ENCODE measurements around the gene RIMOC1.
A peak's percentile ranks its signal among the peaks of the same experiment; 100 is the strongest.
"Not testable (repeated sequence)": the region's sequence is repeated elsewhere in the genome, so short reads cannot be mapped to it uniquely, and the experiment has no call there.

Gene RIMOC1

DNA sequence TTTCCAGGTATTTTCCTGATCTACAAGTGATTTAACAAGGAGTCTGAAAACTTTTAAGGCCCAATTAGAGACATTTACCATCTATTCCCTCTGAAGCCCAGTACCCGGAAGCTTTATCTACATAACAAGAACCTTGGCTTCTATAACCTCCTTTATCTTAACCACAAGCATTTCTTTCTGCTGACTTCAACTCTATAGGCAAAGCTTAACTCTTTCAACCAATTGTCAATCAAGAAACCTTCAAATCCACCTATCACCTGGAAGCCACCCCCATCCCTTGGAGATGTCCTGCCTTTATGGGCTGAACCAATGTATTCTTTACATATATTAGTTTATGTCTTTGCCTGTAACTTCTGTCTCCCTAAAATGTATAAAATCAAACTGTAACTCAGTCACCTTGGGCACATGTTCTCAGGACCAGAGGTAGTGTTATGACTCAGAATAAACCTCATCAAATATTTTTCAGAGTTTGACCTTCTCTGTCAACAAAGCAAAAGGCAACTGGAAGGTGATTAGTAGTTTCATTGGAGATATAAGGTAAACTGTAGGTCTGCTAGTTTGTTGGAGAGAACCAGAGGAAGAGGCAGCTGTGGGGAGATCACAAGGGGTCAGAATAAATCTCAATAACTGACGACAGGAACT lies 13.0 kb upstream of the RIMOC1 start:
- no peak for DNase-seq

DNA sequence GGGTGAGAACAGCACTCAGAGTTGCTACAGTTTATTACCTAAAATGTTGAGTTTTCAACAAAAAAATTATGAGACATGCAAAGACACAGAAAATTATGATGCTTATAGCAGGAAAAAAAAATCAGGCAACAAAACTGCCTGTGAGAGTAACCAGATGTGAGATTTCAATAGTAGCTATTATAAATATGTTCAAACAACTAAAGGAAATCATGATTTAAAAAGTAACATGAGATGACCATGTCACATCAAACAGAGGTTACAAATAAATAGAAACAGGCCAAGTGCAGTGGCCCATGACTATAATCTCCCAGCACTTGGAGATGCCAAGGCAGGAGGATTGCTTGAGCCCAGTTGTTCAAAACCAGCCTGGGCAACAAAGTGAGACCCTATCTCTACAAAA lies 12.1 kb upstream of the RIMOC1 start:
- no peak for DNase-seq

DNA sequence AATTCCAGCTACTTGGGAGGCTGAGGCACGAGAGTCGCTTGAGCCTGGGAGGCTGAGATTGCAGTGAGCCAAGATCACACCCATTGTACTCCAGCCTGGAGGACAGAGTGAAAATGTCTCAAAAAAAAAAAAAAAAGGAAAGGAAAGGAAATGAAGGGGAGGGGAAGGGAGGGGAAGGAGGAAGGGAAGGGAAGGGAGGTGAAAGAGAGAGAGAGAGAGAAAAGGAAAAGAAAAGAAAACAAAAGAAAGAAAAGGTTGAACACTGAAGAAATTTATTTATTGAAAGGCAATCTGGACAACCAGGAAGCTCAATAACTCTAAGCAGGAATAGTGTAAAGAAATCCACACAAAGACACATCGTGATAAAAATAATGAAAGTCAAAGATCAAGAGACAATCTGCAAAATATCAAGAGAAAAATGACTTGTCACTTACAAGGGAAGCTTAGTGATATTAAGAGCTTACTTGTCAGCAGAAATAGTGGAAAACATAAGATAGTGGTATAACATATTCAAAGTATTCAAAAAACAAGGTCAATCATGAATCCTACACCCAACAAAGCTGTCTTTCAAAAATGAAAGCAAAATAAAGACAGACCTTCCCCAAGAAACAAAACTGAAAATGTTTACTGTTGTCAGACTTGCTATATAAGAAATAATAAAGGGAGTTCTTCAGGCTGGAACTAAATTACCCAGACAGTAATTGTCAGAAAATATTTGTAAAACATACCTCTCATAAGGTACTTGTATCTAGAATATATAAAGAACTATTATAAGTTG lies 10.9 kb upstream of the RIMOC1 start:
- DNase-seq, result no peak

DNA sequence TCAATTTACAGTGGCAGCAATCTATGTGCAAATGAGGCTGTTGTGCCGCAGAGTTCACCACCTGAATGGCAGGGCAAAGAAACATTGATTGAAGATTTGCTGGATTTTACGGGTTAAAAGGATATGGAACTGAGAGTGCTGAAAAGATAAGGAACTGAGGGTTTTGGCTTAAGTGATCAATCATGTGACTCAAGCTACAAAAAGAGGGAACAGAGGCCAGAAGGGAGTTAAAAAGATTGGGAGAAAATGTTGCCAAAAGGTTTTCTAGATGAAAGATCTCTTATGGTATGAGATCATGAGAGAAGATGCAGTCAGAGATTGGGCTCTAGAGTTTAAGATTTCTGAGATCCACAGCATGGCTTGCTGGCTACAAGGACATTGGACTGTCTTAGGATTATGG lies 7.9 kb upstream of the RIMOC1 start:
- DNase-seq, result no peak

DNA sequence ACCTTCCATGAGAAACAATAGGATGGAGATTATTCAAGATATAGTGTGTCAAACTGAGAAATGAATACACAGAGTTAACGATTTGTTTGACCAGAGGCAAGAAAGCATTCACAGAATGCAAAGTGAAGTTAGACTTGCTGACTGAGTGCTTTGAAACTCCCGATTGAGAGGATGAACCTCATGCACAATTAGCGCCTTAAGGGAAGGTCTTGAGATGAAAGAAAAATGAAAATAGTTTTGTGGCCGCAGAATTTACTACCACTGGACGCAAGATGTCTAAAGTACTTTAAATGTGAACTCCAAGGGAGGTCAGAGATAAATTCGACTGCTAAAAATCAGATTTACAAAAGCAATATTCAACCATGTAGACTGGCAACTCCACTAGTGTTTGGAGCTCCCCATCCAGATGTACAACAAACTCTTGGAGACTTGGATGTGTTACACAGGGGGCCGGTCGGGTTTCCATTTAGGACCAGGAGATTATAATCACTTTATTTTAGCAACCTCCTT lies 707 bp upstream of the RIMOC1 start:
- DNase-seq, result no peak

DNA sequence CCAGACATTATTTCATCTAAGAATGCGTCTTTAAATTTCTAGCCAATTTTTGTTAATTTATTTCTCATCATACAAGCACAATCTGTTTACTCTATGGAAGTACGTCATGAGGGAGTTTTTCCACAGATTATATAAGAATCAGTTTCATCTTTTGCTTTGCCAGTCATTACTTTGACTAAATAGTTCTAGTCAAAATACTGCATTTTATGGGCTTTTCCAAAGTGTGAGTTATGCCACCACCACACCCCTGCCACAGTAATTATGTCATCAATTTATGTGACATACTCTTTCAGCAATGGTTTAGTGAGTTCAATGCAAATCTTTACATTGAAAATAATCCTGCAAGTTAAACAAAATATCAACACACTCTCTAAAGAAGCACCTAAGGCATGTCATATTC lies 2.0 kb downstream of the RIMOC1 start:
- no peak for DNase-seq

DNA sequence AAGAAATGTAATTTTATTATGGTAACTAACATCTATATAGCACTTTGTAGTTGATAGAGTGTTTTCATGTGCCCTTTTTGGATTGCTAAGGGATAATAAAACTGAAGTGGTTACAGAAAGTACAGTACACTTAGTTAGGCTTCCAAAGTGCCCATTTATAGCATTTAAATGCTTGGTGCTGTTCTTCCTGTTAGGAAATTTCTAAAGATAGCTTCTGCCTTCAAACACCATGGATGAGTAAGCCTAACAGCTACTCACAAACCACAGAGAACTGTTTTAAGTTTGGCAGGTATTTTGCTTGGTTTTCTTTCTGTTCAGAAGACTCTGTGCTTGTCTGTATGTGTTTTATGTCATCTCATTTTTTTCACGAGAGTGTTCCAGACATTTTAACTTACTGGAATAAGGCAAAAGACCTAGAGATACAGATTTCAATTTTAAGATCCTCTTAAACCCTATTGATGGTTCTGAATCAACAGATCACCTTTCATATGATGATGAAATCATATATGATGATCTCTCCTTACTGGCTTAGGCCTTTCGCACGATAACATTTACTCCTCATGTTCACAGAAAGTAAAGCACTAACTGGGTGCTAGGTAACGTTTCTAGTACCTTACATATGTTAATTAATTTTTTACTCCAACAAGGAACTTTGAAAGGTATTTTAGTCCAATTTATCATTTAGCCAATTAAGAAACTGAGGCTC lies 4.4 kb downstream of the RIMOC1 start:
- no peak for DNase-seq

DNA sequence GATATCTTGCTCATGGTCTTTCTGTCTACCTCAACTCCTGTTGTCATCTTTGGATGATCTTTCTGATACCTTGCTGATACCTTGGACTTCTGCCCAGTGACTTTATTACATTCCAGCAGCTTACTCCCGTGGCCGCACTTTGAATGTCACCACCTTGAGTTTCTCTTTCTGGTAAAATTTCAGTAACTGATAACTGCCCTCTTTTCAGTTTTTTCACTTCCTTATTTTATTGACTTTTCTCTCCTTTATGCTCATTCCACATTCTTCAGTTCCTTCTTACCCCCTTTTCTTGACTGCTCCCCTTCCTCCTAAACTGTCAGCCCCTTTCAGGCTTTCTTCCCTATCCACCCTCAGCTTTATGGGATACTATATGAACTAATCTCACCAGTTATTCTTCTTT lies 14.0 kb downstream of the RIMOC1 start:
- DNase-seq, result no peak

DNA sequence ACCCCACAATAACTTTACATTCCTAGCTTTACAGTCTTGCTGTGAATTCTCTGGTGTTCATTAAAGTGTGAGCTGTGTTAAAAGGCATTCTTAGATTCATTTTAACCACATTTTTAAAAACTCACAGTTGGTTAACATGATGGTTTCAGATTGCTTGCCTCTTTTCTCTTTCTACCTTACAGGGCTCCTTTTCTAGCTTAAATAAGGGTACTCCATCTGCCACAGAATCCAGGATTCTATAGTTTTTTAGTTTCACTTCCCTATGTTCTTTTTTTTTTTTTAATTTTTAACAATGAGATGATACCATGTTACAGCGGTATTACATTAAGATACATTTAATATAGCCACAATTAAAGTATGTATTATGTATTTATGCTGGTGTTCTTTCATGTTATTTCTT lies 17.0 kb downstream of the RIMOC1 start:
- no peak for DNase-seq

DNA sequence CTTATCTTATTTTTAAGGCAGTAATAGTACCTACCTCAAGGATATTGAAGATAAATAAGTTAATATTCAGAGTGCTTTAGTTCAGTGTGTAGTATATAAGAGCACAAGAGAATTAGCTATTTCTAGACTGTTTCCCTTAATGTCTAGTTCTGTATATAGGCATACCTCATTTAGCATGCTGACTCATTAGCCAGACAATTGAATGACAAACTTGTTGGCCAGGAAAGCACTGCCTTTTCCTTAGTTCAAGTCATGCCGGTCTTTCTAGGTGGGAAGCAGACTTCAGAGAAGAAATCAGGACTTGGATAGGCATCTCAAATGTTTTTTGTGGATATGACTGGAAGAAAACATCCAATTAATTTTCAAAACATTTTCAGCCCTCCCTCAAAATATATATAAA lies 17.7 kb downstream of the RIMOC1 start:
- DNase-seq, result no peak

DNA sequence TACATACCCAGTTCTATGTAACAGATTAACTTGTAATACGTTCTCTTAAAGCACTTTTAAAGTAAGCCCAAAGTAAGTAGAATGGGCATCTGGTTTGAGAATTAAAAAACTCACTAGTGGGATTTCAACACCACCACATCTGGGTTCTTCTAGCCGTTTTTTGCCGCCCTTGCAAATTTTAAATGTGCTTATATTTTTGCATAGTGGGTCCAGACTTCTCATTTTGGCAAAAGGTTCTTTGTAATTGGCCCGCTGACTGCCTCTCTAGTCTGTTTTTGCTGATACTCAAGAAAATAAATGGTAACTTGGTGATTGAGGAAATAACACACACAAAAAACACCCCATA lies 20.4 kb downstream of the RIMOC1 start:
- no peak for DNase-seq

DNA sequence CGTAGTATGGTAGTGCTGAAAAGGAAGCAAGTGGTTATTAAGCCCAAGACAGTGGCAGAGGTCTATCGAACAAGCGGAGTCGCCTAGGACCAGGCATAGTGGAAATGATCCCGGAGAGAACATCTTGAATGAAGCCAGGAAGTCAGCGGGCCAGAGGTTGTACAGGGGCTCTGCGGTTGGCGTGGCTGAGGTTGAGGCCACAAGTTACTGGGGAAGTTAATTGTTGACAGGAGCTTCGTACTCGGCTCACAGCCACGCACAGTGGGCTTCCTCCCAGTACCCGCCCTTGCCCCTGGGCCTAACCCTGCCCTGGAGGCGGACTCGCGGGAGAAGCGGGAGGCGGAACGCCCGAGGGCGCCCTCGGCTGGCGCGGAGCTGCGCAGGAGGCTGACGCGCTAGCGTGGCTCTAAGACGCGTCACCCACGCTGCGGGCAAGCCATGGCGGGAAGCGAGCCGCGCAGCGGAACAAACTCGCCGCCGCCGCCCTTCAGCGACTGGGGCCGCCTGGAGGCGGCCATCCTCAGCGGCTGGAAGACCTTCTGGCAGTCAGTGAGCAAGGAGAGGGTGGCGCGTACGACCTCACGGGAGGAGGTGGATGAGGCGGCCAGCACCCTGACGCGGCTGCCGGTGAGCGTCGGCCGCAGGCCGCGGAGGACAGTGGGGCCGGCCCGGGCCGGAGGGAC lies 20.9 kb downstream of the RIMOC1 start, which contains the start of gene FBXO4:
Gene FBXO4, plus strand, starts transcription at position 410 of the 683 bp plus-strand sequence. Its CDS starts 29 bp downstream, at position 439.
- peak; percentile 77 for DNase-seq

DNA sequence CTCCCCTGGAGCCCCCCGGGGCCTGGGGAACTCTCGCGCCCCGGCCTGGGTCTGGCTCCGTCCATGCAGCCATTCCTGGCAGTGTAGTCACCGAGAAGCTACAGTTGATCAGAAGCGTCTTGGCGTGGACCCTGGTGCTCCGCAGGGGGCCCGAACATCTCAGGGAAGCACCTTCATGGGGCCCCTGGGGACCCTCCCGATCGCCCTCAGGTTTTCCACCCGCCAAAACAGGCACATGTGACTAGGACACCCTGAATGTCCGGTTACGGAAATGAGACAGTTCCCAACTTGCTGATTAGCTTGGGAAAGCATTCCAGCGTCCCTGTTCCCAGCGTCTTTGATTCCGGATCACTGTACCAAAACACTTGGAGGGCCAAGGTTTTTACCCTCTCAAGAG lies 21.4 kb downstream of the RIMOC1 start:
- DNase-seq, result no peak

DNA sequence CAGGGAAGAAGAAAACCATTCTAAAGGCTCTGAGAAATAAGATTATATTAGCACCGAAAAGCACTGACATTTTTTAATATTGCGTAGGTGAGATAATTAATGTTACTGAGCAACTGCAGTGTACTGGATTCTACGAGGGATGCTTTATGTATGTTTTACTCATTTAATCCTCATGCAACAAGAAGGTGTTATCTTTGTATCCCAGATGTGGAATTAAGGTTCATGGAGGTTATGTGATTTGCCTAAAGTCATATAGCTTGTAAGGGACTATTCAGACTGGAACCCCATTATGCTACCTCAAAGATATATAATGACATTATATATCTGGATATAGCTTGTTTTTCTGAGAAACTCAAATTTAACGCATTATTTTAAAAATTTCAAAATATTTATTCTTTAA lies 23.5 kb downstream of the RIMOC1 start:
- DNase-seq, result no peak

DNA sequence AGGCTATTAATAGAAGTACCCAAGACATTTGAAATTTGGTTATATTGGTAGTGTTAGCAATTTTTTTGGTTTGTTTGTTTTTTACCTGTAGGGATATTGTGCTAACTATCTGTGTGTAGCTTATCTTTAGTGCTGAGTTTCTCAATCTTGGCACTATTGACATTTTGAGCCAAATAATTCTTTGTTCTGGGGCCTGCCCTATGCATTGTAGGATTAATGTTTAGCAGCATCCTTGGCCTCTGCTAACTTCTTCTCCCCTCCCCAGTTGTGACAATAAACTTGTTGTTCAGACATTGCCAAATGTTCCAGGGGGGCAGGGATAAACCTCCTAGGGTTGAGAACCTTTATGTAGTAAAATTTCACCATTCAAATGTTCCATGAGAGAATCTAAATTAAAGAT lies 24.9 kb downstream of the RIMOC1 start:
- DNase-seq, result no peak

DNA sequence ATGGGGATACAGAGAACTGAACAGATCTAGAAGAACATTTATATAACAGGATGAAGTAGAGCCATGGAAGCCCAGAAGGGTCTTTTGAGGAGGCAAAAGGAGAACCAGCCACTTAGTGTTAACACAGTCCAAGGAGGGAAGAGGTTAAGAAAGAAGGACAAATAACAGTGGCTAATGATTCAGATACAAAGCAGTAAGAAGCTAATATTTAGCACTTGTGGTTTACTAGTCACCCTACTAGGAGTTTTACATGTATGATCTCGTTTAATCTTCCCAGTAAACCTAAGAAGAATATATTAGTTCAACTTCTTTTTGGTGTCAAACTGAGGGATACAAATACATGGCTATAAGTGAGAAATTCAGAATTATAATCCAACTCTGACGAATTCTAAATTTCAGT lies 28.6 kb downstream of the RIMOC1 start:
- DNase-seq, result no peak

DNA sequence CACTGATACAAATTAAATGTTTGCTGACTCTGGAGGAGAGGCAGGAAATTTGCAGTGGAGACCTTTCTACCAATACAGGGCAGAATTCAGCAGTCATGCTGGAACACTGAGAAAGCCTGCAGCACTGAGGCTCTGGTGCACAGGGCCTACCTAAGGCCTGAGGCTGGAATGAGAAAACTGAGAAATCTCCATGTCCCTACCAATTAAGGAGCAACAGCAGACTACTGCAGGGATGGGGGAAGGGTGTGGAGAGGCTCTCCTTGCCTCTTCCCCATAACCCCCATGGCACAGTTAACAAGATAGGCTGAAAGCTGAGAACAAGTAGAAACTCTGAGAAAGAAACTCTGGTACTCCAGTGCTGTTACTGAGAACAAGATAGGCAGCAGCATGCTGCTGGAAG lies 31.4 kb downstream of the RIMOC1 start:
- DNase-seq, result no peak

DNA sequence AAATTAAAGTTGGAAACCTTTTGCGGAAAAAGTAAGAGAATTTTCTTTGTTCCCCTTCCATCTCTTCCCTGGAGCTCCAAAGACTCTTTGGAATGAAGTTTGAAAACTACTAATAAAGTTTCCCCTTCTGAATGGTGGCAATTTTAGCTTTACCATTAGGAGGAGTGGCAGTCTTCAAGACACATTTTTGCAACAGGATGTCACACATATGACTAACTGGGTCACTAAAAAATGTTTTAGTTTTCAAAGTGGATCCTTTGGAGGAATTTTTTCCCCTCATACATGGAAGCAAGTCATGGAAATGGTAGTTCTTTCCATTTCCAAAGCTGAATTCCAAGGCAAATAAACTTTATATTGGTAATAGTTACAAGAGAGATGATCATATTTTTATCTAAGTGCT lies 36.5 kb downstream of the RIMOC1 start:
- no peak for DNase-seq

DNA sequence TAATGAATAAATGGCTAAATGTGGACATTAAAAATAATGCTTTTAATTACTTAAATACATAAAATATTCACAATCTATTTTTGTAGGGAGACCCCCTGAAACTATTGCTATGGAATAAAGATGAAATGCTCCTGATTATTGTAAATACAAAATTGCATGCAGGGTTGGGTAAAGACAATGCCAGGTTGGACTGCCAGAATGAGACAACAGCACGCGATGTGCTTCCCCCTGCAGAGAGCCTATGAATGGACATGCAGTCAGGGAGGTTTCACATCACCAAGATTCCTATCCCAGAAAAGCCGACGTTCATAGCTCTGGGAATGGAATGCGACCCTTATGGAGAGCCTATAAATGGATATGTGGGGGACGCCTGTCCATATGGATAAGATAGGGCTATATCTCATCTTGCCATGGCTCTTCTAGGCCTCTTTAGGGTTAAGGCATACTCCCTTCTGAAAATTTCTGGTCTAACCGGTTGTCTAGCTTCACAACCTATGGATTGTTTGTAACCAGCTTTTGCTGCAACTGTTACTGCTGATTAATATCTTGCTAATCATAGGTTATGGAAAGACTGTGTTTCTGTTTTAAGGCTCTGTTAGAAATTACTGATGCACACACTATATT lies 41.3 kb downstream of the RIMOC1 start:
- DNase-seq, result not testable (repeated sequence)

DNA sequence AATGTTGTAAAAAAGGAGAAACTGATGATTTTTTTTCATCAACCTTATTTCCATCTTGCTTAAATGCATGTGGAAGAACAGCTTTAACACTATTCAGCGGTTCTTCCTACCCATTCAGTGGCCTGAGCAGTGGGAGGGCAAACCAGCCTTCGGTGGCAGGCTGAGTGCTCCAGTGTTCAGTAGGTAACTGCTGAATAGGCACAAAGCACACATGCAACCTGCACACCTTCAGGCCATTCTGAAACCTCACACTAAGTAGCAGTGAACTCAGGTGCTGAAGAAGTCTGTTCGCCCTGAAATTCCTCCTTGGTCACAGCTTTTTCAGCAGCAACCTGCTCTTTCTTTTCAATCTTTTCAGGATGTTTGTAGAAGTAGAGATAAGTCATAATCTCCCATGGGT lies 47.1 kb downstream of the RIMOC1 start:
- no peak for DNase-seq

Data from T-helper 9 cell (primary cell).